HG03469 (cell line): ENCODE results near the gene RFTN1.

ENCODE experiments used
- ATAC-seq: cut with Tn5 transposase; IDR thresholded peaks from one replicate; pipeline ENCODE4 v1.9.1; 2021; ENCODE audit warnings: mild to moderate bottlenecking, moderate library complexity, moderate number of reproducible peaks; ENCODE audit not compliant: unreplicated experiment

RFTN1 gene

DNA sequence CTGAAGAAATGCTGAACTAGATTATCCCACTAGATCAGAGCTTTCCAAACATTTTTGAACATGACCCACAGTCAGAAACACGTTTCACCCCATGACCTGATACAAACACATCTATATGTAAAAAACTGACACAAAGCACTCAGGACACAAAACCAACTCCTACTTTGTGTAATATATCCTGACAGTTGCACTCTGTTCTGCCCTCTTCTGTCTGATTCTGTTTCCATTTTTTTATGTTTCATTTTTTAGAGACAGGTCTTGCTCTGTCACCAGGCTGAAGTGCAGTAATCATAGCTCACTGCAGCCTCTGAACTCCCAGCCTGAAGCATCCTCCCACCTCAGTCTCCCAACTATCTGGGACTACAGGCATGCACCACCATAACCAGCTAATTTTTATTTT is 15.8 kb upstream of the RFTN1 start:
- ATAC-seq, result no peak

DNA sequence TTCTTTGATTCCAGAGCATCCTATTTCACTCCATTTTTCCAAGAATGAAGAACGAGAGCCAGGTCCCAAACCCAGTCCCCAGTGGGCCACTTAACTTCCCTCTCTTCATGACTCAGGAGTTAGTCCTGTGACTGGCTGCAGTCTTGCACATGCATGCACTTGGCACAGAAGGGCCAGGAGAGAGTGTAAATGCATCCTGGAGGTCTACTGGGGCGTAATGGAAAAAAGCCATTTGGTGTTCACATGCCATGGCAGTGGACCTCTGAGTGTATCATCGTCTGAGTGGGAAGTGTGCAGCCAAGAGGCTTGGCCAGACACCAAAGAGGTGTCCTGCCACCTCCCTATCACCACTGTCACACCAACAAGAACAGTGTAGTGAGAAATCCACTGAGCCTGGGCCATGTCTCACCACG is 15.1 kb upstream of the RFTN1 start:
- no peak for ATAC-seq

DNA sequence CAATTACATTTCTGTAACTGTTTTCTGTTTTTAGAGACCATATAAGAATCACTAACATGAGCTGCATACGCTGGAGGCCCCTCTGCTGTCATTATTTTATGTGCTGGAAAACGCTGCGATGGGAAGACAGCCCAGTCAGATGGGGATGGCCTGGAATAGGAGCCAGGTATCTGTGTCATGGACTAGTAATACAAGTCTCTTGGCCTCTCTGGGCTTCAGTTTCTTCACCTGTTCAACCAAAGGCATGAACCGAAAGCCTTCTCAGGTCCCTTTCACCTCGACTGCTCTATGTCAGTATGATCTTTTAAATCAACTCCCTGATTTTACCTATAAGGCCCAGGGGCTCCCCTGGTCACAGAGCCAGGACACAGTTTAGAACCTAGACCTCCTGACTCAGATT is 14.6 kb upstream of the RFTN1 start:
- ATAC-seq, result no peak

DNA sequence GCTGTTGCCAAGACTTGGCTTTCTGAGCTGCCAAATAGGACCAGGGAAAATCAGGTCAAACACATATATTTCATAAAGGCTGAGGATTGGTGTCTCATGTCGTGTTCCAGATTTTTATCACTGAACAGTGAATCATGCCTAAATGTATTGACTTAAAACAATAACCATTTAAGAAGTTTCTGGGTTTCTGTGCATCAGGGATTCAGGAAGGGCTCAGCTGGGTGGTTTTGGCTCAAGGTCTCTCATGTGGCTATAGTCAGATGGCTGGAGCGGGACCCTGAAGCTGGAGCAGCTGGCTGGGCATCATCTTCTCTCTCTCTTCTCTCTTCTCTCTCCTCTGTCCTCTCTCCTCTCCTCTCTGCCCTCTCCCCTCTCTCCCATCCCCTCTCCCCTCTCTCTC is 10.7 kb upstream of the RFTN1 start:
- ATAC-seq, result no peak

DNA sequence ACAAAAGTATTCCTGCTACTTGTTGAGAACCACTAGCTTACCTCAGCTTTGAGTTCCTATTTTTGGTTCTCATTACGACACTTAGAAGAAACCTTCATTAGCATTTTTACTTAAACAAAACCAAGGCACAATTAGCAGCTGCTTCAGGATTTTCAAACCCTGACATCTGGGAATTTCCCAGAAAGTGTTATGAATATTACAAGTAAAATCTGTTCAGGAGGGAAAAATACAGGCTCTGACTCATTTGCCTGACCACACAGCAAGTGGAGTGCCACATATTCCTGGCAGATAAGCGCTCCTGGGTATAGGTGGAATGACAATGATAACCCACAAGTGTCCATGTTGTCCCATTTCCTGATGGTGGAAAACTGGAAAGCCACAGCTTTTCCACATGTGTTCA is 10.3 kb upstream of the RFTN1 start:
- no peak for ATAC-seq

DNA sequence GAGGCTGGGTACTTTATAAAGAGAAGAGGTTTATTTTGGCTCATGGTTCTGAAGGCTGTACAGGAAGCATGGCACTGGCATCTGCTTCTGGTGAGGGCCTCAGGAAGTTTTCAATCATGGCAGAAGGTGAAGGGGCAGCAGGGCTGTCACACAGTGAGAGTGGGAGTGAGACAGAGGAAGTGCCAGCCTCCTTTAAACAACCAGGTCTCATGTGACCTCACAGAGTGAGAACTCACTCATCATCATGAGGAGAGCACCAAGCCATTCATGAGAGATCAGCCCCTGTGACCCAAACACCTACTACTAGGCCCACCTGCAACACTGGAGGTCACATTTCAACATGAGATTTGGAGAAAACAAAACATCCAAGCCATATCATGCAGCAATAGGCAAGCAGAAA is 9.3 kb upstream of the RFTN1 start:
- ATAC-seq, result no peak

DNA sequence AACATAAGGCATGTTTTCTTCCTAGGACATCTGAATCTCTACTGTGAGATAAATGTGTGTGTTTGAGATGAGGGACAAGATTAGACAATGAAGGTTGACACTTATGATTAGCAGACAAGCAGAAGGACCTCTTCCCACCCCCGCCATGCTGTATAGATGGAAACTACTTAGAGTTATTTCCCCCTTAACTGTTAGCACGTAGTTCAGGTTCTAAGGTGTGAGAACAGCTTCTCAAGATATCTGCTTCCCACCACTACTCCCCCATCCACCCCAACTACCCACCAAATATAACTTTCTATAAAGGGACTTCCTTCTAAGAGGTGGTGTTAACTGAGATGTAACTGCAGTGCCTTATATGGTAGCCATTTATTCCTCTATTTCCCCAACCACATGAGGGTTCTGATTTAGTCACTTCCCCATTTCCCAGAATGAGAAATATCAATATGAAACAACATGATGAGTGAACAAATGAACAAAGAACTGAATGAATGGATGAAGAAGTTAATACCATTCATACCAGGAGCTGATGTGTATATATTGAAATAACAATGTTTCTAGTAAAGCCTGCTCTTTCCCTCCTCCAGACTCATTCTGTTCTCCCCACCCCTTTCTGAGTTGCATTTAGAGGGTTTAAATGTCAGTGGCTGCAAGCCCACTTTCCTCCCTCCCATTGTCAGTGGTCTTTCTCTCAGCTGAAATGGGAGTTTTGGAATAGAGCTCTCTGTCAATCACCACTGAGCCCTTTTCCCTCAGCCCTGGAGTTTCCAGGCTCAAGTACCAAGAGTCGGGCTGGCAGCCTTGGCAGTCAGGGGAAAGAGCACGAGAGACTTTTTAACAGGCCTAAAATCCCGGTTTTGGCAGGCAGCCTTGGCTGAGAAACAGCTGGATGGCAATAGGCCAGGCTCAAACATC is 7.7 kb upstream of the RFTN1 start:
- peak; percentile 53 for ATAC-seq

DNA sequence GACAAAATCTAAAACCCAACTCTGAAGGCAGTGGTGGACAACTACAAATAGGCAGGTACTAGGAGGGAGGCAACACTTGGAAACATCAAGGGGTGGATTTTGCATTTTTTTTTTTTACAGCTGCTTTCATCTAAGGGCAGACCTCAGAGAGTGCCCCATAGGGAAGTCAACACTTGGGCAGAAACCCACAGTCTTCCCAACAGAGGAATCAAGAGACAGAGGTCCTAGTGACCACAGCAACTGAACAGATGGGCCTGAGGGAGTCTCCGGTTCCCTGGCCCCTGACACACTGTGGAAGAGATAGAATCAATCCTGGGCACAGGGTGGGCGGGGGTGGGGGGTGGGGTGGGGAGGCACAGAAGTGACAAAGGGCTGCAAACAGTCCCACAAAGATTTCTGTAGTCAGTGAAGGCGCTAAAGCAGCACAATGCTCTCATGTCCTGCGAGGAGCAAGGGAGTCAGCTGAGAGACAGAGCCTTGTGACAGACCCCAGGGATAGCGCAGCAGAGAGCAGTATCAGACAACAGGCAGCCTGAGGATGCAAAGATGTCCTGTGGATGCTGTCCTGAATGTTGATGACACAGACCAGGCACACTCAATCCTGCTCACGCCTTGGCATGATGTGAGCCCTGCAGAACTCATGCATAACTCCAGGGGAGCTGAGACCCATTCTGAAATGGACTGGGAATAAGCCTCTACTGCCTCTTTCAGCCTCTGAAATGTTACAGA is 6.9 kb upstream of the RFTN1 start:
- ATAC-seq, result no peak

DNA sequence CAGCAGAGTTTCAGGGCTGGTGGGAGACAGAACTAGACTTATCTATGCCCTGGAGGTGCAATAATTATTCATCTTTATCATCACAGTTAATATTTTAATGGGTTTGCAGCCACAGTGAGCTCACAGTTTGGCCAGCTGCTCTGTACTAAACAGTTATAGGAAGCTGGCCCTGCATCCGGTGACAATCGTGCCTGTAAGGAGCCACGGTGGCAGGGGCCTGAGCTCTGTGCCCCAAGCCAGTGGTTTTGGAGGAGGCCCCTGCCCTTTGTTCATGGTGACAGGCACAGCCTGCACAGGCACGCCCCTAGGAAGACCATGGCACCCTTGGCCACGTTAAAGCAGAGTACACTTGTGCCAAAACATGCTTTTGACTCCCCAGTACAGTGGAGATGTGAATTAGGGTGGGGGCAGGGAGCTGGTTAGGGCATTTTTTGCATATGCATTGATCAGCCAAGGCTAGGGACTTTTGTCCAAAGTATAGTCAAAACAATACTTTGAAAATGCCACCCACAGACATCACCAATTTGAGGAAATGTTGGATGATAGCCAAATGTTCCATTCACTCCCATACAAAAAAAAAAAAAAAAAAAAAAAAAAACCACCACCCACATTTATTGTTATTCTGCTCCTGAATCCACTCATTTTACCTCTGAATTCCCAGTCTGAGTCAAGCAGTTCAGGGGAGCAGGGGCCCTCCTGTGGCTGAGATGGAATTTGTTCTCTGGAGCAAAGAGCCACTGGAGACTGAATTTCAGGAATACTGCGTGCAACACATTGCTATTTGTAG is 3.4 kb upstream of the RFTN1 start:
- ATAC-seq, result no peak

DNA sequence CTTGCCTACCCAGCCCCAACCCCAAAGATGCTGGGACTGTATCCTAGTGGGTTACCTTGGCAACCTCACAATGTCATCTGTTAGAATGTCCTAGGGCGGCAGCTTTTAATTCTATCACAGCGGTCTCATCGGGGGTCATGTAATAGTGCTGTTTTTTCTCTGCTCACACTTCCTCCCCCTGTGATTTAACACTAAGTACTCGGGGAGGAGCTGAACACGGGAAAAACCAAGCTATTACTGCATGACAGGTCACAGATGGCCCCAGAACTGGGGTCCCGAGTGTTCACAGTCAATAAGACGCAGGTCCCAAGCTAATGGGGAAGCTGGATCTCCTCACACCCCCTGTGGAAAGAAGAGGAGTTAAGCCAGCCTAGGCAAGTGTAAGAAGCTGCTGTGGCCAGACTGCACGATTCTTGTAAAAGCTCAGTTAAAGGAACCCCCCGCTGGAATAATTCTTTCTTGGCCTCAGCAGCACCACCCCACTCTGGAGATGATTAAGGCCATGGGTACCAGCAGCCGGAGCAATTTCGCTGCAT is 2.5 kb upstream of the RFTN1 start:
- no peak for ATAC-seq

DNA sequence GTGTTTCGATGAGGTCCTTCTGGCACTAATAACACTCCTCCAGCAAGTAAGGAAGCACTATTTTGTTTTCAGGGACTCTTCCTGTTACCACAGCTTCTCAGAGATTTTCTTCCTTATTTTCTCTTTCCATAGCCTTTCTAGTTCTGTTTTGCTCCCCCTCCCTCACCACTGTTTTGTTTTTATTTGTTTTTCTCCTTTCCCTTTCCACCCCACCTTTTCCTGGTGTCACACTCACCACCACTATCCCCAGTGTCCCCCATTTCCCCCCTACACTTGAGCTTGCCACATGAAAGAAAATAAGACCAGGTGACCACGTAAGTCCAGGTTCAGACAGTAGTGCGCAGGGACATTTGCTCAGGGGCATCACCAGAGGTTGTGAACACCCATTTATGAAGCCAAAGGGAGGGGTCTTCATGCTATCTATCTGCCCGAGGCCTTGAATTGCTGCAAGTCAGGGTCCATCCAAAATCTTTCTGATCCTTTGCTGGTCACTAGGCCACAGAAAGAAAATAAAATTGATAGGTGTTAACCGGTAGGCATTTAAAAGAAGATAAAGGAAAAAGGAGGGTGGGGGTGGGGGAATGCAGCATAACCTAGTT is 1.4 kb upstream of the RFTN1 start:
- ATAC-seq, result no peak

DNA sequence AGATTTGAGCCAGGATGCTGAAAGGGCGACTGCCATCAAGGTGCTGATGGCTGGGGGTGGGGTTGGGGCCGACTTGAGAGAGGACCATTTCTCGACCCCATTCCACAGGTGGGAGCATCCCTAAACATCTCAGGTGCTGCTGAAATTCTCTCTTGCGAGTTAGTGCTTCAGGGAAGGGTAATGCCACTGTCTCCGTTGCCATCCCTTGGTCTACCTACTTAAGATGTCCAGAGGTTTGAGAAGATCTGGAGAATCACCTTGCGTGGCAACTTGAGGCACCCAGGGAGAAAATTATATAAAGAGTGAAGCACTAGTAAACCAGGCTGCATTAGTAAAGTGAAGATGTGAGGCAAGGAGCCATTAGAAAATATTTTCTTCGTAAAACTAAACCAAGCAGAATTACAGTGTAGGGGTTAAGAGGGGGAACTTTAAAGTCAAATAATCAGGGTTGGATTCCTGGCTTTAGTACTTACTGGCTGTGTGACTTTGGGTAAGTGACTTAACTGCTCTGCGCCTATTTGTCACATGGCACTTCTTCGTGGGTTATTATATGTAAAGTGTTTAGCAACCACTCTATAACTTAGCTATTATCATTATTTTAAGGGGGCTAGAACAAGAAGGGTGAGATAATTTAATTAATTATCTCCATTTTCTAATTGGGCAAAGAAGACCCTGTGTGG is 662 bp upstream of the RFTN1 start:
- no peak for ATAC-seq

DNA sequence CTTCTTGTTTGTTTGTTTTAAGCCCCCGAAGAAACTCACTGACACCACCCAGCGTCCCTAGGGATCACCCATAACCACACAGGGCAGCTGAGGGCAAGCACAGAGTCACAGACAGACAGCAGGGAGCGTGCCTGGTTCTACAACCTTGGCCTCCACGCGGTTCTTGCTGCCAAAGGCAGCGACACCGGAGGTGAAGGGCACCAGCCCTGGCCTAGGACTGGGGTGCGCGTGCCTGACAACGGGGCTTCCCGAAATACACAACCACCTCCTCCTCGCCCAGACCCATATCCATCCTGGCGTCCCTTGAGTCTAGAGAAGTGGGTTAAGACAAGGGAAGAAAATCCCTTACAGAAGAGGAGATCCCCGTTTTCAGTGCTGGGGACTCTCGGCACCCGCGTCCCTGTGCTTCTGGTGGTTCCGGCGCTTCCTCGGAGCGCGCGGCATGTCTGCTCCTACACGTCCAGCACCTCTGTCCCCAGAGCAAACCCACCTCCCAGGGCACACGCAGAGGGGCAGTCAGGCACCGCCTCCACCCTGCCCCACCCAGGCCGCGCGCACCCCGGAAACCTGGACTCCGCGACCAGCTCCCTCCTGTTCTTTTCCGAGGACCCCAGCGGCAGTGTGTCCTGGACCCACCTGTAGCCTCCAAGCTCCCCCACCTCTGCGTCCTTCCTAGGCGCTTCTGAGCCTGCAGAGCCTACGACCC is 911 bp downstream of the RFTN1 start:
- no peak for ATAC-seq

DNA sequence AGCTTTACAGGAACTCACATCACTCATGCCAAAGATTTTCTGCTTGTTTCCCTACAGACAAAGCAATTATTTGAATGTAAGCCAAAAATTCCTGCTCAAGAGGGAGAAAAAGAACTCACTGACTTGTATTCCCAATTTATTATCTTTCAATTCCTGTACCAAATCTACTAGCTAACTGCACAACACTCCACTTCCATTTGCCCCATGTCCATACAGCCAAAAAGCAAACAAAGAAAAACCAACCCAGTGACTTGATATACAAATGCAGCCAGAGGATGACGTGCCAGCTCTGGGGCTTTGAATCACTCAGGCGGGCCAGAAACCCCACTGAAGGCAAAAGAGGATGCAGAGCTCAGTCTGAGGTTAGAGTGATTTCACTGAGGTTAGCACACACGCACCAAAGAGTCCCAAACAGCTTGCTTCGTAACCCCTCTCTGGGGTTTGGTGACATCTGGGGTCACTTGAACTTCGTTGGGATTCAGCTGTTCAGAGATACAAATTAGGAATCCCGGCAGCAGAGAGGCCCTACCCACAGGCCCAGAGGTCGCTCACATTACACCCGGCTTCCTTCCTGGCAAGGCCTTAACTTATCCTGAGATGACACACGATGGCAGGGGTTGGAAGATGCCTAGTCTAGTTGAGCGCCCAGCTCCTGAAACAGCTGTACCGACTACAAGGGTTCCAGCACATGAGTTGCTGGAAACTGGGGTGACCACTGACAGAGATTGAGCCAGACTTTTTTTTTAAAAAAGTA is 1.6 kb downstream of the RFTN1 start:
- ATAC-seq, result peak; percentile 39

DNA sequence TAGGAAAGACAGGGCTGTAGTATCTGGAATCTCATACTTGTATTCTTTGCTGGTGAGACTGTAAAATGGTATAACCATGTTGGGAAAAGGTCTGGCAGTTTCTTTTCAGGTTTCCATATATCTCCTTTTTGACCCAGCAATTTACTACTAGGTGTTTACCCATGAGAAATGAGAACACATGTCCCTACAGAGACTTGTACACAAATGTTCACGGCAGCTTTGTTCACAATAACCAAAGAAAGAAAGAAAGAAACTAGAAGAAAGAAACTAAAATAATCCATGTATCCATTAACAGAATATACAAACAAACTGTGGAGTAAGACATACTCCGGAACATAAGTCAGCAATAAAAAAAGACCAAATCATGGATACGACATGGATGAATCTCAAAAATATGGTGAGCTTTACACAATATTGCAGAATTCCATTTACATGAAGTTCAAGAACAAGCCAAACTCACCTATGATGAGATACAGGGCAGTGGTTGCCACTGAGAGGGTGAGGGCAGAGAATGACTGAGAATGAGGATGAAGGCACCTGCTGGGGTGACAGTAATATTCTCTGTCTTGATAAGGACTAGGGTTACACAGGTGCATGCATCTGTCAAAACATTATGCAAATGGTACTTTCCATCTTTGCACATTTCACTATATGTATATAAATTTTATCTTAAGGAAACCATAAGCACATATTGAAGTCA is 2.7 kb downstream of the RFTN1 start:
- ATAC-seq, result no peak

DNA sequence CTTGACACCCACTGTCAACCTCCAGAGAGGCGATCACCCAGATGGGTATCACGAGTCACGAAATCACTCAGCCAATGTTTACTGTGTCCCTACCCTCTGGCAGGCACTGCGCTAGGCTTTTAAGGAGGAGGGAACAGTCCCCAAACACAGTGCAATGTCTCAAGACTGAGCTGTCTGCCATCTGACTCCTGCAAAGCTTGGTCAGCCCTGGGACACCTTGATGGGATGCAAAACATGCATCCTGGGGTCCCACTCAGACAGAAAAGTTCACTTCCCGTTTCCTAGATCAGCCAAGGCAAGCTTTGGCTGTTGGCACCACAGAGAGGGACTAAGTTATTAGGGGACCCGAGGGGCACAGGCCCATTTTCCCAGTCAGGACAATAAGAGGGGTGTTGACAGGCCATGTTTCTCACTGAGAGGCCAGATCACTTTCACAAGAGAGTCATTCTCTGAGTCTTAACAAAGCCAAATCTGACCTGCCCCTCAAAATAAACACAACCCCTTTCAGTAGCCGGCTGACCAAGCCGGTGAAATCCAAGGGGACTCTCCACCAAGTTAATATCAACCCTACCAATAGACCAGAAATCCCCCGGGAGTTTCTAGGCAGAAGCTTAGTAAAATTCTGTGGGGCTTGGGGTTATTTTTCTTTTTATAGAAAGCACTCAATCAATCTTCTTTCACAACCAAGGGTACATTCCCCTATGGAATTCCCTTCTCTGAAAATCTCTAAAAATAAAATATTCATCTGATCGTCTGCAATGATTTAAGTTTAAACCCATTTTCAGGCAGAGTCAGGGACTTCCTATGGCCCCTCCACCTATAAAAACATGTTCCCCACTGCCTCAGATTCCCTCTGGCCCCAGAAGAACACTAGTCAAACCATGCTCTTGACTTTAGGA is 3.5 kb downstream of the RFTN1 start:
- peak; percentile 10 for ATAC-seq

DNA sequence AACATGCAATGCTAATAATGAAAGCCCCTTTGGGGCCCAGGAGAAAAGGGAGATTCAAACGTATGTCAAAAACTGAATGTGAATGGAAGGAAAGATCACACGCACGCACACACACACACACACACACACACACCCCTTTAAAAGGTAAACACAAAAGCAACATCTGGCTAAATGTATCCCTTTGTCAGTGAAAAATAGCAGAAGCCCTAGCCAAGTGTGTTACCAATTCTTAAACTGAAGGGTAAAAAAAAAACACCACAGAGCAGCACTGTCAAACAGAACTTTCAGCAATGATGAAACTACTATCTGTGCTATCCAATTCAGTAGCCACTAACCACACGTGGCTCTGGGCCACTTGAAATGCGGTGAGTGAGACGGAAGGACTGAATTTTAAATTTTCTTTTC is 4.9 kb downstream of the RFTN1 start:
- ATAC-seq, result no peak
